GM12891 (cell line): ENCODE measurements around the gene CYB561A3.

Source experiments
- POLR2A ChIP-seq: IDR thresholded peaks from 2 replicates; pipeline ENCODE4 v1.6.1; 2011; ENCODE audit warnings: low read depth, low read length, control low read depth
- POLR2AphosphoS5 ChIP-seq: IDR thresholded peaks from 2 replicates; pipeline ENCODE4 v1.6.1; 2011; ENCODE audit warnings: low read depth, low read length, control low read depth

GRCh38 chr11:61309739-61310138 lies 51.9 kb downstream of the CYB561A3 start:
- TF ChIP-seq POLR2AphosphoS5 = no peak
- no peak for TF ChIP-seq POLR2A
